DOHH2 (cell line): ENCODE measurements around the gene TBC1D24.

Experiments used
- H3F3A ChIP-seq: fragments of 200-600 bp; sonication (generic), shearing (Covaris generic); 2 replicates; pipeline ENCODE4 v1.6.0; 2016; ENCODE audit warnings: antibody characterized with exemption, mild to moderate bottlenecking; ENCODE audit not compliant: control insufficient read depth, insufficient read depth
- H3K27ac ChIP-seq: fragments of 200-600 bp; sonication (generic); 2 replicates; pipeline ENCODE4 v1.5.1; 2014; ENCODE audit warnings: low read depth, mild to moderate bottlenecking, low read length, moderate library complexity
- H3K27me3 ChIP-seq: fragments of 200-600 bp; sonication (generic); 2 replicates; pipeline ENCODE4 v1.6.1; 2014; ENCODE audit warnings: mild to moderate bottlenecking, low read length, mixed read lengths; ENCODE audit not compliant: control insufficient read depth
- H3K36me3 ChIP-seq: fragments of 200-600 bp; sonication (generic); 2 replicates; pipeline ENCODE4 v1.6.1; 2014; ENCODE audit warnings: mild to moderate bottlenecking, low read length, moderate library complexity, mixed read lengths; ENCODE audit not compliant: control insufficient read depth
- H3K4me1 ChIP-seq: fragments of 200-600 bp; sonication (generic); 2 replicates; pipeline ENCODE4 v1.6.1; 2014; ENCODE audit warnings: mild to moderate bottlenecking, low read length, mixed read lengths; ENCODE audit not compliant: control insufficient read depth
- H3K4me2 ChIP-seq: fragments of 200-600 bp; sonication (generic); 2 replicates; pipeline ENCODE4 v1.6.0; 2014; ENCODE audit warnings: mild to moderate bottlenecking, low read length, moderate library complexity
- H3K4me3 ChIP-seq: fragments of 200-600 bp; sonication (generic); 2 replicates; pipeline ENCODE4 v1.5.1; 2014; ENCODE audit warnings: mild to moderate bottlenecking, low read length, mixed read lengths
- H3K79me2 ChIP-seq: fragments of 200-600 bp; sonication (generic); 2 replicates; pipeline ENCODE4 v1.6.1; 2014; ENCODE audit warnings: mild to moderate bottlenecking, low read length, mixed read lengths; ENCODE audit not compliant: control insufficient read depth
- H3K9me2 ChIP-seq: fragments of 200-600 bp; sonication (generic); replicated peaks from 2 replicates; pipeline ENCODE4 v1.6.1; 2014; ENCODE audit warnings: mild to moderate bottlenecking, low read length, mixed read lengths; ENCODE audit not compliant: control insufficient read depth
- H3K9me3 ChIP-seq: fragments of 200-600 bp; sonication (generic); 2 replicates; pipeline ENCODE4 v1.6.1; 2014; ENCODE audit warnings: antibody characterized with exemption, low read length, mixed read lengths; ENCODE audit not compliant: control insufficient read depth, insufficient read depth
- H4K20me1 ChIP-seq: fragments of 200-600 bp; sonication (generic); 2 replicates; pipeline ENCODE4 v1.6.0; 2014; ENCODE audit warnings: low read depth, mild to moderate bottlenecking, antibody characterized with exemption, low read length, moderate library complexity; ENCODE audit not compliant: control insufficient read depth, insufficient read depth
- EZH2phosphoT487 ChIP-seq: fragments of 200-600 bp; sonication (generic); IDR thresholded peaks from 2 replicates; pipeline ENCODE4 v1.6.1; 2017; ENCODE audit warnings: borderline replicate concordance, mild to moderate bottlenecking, antibody characterized with exemption, low read length, moderate library complexity, mixed read lengths
- TF ChIP-seq, protein P1 (sequence below): fragments of 200-600 bp; sonication (generic); IDR thresholded peaks from one replicate; pipeline ENCODE4 v1.5.1; 2014; ENCODE audit warnings: antibody characterized with exemption, mild to moderate bottlenecking, low read depth, low read length; ENCODE audit not compliant: poor library complexity, severe bottlenecking

The TBC1D24 gene

DNA sequence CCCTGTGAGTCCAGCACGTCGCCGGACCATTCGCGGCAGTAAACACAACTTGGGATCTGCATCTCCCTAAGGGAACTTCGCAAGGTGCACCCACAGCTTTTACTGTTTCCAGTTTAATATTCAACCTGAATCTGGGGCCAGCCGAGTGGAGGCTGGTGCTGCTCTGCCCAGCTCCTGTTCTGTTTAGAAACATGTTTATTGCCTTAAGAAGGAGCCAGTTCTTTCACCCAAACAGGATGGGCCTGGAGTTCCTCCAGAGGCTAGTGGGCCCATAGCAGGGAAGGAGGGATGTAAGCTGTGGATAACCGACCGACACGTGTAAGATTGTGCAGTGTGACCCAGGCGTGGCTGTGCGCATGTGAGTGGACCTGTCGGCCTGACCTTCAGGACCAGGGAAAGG lies 17.4 kb downstream of the TBC1D24 start:
- no peaks in the 10 kb centered on the region for H3K9me2 ChIP-seq
- no peaks in the 10 kb centered on the region for H3F3A ChIP-seq
- no peaks in the 10 kb centered on the region for H3K27me3 ChIP-seq
- H3K36me3 ChIP-seq, result peaks cover 22% of the 10 kb centered on the region
- H3K4me2 ChIP-seq, result no peak overlapping the region
- no peak overlapping the region for H3K27ac ChIP-seq
- no peak for TF ChIP-seq EZH2phosphoT487
- TF ChIP-seq, protein P1, sequence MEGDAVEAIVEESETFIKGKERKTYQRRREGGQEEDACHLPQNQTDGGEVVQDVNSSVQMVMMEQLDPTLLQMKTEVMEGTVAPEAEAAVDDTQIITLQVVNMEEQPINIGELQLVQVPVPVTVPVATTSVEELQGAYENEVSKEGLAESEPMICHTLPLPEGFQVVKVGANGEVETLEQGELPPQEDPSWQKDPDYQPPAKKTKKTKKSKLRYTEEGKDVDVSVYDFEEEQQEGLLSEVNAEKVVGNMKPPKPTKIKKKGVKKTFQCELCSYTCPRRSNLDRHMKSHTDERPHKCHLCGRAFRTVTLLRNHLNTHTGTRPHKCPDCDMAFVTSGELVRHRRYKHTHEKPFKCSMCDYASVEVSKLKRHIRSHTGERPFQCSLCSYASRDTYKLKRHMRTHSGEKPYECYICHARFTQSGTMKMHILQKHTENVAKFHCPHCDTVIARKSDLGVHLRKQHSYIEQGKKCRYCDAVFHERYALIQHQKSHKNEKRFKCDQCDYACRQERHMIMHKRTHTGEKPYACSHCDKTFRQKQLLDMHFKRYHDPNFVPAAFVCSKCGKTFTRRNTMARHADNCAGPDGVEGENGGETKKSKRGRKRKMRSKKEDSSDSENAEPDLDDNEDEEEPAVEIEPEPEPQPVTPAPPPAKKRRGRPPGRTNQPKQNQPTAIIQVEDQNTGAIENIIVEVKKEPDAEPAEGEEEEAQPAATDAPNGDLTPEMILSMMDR, result no peak
- 0 out of 2 replicates have a peak, but pooled peaks cover 2% of the 10 kb centered on the region for H4K20me1 ChIP-seq
- H3K4me1 ChIP-seq, result peaks cover 5% of the 10 kb centered on the region
- no peak overlapping the region for H3K4me3 ChIP-seq
- no peaks in the 10 kb centered on the region for H3K9me3 ChIP-seq
- peaks cover 28% of the 10 kb centered on the region for H3K79me2 ChIP-seq

DNA sequence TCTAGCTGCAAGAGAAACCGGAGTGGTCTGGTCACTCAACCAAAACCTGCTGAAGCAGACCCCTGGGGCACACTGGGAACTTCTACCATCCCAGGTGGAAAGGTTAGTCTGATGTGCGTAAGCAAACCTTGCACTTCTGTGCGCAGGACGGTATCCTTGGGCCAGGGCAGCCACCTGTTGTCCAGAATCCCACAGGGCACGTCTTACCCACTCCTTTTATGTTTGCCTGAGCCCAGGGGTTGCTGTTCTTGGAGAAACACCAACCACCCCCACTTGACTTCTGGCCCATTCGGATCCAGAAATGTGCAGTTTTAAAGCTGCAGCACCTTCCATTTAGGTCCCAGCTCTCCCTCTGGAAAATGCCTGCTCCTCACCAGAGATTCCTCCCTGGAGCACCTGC lies 18.7 kb downstream of the TBC1D24 start:
- H3K9me3 ChIP-seq, result no peaks in the 10 kb centered on the region
- no peak overlapping the region for H3K4me2 ChIP-seq
- H3K36me3 ChIP-seq, result peaks cover 28% of the 10 kb centered on the region
- H3K4me1 ChIP-seq, result no peaks in the 10 kb centered on the region
- H3K27me3 ChIP-seq, result no peaks in the 10 kb centered on the region
- no peak overlapping the region for H3K4me3 ChIP-seq
- H3F3A ChIP-seq, result no peaks in the 10 kb centered on the region
- no peaks in the 10 kb centered on the region for H3K9me2 ChIP-seq
- no peaks in the 10 kb centered on the region for H4K20me1 ChIP-seq
- H3K27ac ChIP-seq, result no peak overlapping the region
- H3K79me2 ChIP-seq, result peaks cover 19% of the 10 kb centered on the region
- TF ChIP-seq EZH2phosphoT487, result no peak
- TF ChIP-seq, protein P1, result no peak

DNA sequence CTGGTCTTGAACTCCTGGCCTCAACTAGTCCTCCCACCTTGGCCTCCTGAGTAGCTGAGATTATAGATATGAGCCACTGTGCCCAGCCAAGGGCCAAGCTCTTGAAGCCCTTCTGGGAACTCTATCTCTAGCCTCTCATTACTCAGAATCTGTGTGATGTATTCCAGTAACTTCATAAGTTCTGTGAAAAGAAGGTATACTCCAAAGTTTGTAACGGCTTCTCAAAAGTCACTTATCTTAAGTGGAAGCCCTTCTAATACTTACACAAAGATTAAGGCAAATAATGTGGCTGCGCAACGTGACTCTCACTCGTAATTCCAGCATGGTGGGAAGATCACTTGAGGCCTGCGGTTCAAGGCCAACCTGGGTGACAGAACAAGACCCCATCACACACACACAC lies 19.7 kb downstream of the TBC1D24 start:
- no peaks in the 10 kb centered on the region for H3F3A ChIP-seq
- H3K4me1 ChIP-seq, result no peaks in the 10 kb centered on the region
- TF ChIP-seq, protein P1, result no peak
- TF ChIP-seq EZH2phosphoT487, result no peak
- no peaks in the 10 kb centered on the region for H3K9me2 ChIP-seq
- no peaks in the 10 kb centered on the region for H3K9me3 ChIP-seq
- H3K36me3 ChIP-seq, result peaks cover 32% of the 10 kb centered on the region
- H3K4me2 ChIP-seq, result no peak overlapping the region
- no peaks in the 10 kb centered on the region for H4K20me1 ChIP-seq
- H3K79me2 ChIP-seq, result peaks cover 19% of the 10 kb centered on the region
- no peaks in the 10 kb centered on the region for H3K27me3 ChIP-seq
- H3K4me3 ChIP-seq, result no peak overlapping the region
- no peak overlapping the region for H3K27ac ChIP-seq
